ENCODE measurements around the gene NCKIPSD.

DNA sequence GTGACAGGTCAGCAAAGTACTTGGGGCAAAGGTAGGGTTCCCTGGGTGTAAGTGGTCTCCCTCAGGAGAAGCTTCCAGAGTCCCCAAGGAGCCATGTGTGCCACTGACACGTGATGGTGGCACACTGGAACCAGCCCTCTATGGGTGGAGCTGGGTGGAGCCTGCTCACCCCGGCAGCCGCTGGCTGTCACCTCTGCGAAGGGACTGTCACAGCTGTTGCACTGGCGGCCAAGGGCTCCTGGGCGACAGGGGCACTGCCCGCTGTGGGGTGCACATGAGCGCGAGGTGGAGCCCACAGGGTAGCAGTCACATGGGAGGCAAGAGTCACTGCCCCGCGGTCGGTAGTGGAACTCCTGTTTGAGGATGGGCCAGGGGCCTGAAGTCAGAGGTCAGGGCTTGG lies 35.0 kb downstream of the NCKIPSD start:
- no peak for TF ChIP-seq CTCF (IDR thresholded peaks at IDR 0.05 in 2 of 3, conservative IDR thresholded peaks at IDR 0.05 in 1 of 3; ENCODE audit: borderline replicate concordance in 1 of 3, insufficient read depth in 1 of 3, low read depth in 2 of 3, low read length in 2 of 3)
- TF ChIP-seq POLR2A (IDR thresholded peaks at IDR 0.05; ENCODE audit: borderline replicate concordance, extremely low read depth, insufficient read depth, insufficient read length) = no peak
- no peak for TF ChIP-seq EZH2 (IDR thresholded peaks at IDR 0.05)
- no peak for TF ChIP-seq POLR2AphosphoS5 (IDR thresholded peaks at IDR 0.05; ENCODE audit: low read depth, low read length)
- no peak for TF ChIP-seq CEBPB (IDR thresholded peaks at IDR 0.05; ENCODE audit: low read depth)
- TF ChIP-seq RAD21 (IDR thresholded peaks at IDR 0.05; ENCODE audit: low read depth) = no peak
- no peak for TF ChIP-seq ATF3 (IDR thresholded peaks at IDR 0.05)
- TF ChIP-seq, protein P1, sequence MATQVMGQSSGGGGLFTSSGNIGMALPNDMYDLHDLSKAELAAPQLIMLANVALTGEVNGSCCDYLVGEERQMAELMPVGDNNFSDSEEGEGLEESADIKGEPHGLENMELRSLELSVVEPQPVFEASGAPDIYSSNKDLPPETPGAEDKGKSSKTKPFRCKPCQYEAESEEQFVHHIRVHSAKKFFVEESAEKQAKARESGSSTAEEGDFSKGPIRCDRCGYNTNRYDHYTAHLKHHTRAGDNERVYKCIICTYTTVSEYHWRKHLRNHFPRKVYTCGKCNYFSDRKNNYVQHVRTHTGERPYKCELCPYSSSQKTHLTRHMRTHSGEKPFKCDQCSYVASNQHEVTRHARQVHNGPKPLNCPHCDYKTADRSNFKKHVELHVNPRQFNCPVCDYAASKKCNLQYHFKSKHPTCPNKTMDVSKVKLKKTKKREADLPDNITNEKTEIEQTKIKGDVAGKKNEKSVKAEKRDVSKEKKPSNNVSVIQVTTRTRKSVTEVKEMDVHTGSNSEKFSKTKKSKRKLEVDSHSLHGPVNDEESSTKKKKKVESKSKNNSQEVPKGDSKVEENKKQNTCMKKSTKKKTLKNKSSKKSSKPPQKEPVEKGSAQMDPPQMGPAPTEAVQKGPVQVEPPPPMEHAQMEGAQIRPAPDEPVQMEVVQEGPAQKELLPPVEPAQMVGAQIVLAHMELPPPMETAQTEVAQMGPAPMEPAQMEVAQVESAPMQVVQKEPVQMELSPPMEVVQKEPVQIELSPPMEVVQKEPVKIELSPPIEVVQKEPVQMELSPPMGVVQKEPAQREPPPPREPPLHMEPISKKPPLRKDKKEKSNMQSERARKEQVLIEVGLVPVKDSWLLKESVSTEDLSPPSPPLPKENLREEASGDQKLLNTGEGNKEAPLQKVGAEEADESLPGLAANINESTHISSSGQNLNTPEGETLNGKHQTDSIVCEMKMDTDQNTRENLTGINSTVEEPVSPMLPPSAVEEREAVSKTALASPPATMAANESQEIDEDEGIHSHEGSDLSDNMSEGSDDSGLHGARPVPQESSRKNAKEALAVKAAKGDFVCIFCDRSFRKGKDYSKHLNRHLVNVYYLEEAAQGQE (IDR thresholded peaks at IDR 0.05; ENCODE audit: low read depth) = no peak
